Measurements from ENCODE around the gene GNAL.

DNA sequence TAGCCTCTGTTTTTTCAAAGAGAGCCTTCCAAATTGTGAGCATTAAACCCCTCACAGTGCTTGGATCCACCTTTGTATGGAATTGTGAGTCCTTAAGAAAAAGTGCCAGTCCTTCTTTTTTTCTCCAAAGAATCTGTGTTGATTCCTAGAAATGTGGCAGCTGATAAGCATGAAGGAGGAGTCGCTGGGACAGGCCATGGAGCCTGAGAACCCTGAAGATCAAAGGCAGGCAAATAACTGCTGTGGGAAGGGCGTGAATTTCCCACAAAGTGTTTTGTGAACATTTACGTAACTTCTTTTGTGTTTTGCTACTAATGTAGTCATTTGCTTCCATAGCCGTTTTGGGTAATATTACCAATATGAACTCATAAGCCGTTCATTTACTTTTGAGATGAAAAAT, 134.5 kb downstream of the GNAL start:
- TF ChIP-seq ZNF660 (tag by site-specific recombination; IDR thresholded peaks at IDR 0.05): no peak
- TF ChIP-seq, protein P1, sequence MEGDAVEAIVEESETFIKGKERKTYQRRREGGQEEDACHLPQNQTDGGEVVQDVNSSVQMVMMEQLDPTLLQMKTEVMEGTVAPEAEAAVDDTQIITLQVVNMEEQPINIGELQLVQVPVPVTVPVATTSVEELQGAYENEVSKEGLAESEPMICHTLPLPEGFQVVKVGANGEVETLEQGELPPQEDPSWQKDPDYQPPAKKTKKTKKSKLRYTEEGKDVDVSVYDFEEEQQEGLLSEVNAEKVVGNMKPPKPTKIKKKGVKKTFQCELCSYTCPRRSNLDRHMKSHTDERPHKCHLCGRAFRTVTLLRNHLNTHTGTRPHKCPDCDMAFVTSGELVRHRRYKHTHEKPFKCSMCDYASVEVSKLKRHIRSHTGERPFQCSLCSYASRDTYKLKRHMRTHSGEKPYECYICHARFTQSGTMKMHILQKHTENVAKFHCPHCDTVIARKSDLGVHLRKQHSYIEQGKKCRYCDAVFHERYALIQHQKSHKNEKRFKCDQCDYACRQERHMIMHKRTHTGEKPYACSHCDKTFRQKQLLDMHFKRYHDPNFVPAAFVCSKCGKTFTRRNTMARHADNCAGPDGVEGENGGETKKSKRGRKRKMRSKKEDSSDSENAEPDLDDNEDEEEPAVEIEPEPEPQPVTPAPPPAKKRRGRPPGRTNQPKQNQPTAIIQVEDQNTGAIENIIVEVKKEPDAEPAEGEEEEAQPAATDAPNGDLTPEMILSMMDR (tag by site-specific recombination; IDR thresholded peaks at IDR 0.05): no peak
- no peak for TF ChIP-seq TCF7L2 (IDR thresholded peaks at IDR 0.05; ENCODE audit: borderline replicate concordance, low read depth, low read length)
- no peak for TF ChIP-seq SETDB1 (IDR thresholded peaks at IDR 0.05; ENCODE audit: insufficient read length, low read length)
- TF ChIP-seq, protein P2, sequence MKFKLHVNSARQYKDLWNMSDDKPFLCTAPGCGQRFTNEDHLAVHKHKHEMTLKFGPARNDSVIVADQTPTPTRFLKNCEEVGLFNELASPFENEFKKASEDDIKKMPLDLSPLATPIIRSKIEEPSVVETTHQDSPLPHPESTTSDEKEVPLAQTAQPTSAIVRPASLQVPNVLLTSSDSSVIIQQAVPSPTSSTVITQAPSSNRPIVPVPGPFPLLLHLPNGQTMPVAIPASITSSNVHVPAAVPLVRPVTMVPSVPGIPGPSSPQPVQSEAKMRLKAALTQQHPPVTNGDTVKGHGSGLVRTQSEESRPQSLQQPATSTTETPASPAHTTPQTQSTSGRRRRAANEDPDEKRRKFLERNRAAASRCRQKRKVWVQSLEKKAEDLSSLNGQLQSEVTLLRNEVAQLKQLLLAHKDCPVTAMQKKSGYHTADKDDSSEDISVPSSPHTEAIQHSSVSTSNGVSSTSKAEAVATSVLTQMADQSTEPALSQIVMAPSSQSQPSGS (tag by site-specific recombination; IDR thresholded peaks at IDR 0.05; ENCODE audit: low read depth): no peak
- TF ChIP-seq ZNF169 (tag by site-specific recombination; IDR thresholded peaks at IDR 0.05): no peak
- TF ChIP-seq ZNF121 (tag by site-specific recombination; IDR thresholded peaks at IDR 0.05): no peak
- TF ChIP-seq ZNF239 (tag by site-specific recombination; IDR thresholded peaks at IDR 0.05): no peak
- TF ChIP-seq ZNF292 (tag by site-specific recombination; IDR thresholded peaks at IDR 0.05; ENCODE audit: borderline replicate concordance, low read depth): no peak
- TF ChIP-seq REST (tag by site-specific recombination; IDR thresholded peaks at IDR 0.05): no peak
- TF ChIP-seq, protein P3, sequence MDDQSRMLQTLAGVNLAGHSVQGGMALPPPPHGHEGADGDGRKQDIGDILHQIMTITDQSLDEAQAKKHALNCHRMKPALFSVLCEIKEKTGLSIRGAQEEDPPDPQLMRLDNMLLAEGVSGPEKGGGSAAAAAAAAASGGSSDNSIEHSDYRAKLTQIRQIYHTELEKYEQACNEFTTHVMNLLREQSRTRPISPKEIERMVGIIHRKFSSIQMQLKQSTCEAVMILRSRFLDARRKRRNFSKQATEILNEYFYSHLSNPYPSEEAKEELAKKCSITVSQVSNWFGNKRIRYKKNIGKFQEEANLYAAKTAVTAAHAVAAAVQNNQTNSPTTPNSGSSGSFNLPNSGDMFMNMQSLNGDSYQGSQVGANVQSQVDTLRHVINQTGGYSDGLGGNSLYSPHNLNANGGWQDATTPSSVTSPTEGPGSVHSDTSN (CRISPR knock-in tag; IDR thresholded peaks at IDR 0.05): no peak
- TF ChIP-seq ZBTB21 (tag by site-specific recombination; IDR thresholded peaks at IDR 0.05): no peak
- TF ChIP-seq ZNF76 (tag by site-specific recombination; IDR thresholded peaks at IDR 0.05; ENCODE audit: borderline replicate concordance, low read depth): no peak
- no peak for TF ChIP-seq ZNF830 (tag by site-specific recombination; IDR thresholded peaks at IDR 0.05; ENCODE audit: low read depth)

Measured in HEK293 (cell line).